ENCODE results near the gene PLEKHG1. TPM values are rescaled to one million over a fixed set of nuclear protein-coding genes. Genes with fewer than 3 reads are reported as not detected.

Gene PLEKHG1
- total RNA-seq, 1 experiment from 2014 or later: not detected

DNA sequence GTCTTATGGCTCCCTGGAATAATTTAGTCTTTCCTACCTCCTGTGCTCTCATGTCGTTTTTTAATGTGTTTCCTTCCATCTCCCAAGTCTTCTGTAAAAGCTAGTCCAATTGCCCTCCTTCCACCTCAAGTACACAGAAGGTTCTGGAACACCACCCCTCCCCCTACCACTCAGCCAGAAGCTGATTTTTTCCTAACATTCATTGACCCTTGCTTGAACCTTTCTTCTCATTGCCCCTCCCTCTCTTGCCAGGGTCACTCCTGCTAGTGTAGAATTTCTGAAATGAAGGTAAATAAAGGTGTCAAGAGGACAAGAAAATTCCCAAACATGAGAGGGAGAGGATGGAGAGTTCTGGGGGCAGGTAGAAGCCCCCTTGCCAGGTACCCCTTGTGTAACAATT, 38.6 kb downstream of the PLEKHG1 start:
- DNase-seq (ENCODE audit: low read depth): no peak

DNA sequence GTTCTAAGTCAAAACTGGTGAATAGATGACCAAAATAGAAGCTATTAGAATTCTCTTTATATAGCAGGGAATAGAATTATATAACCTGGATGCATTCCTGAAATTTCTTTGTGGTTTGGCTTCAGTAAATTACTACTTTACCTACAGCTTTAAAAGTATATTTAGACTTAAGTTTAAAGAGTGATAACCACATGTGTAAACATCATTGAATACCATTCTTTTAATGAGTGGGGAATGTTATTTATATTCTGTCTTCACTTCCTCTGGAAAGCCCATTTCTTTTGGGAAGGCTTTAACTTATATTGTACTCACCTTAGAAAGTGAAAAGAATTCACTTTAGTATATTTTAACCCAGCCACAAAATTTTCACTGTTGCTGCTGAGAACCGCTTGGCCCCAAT, 39.1 kb downstream of the PLEKHG1 start:
- DNase-seq (ENCODE audit: low read depth): no peak

DNA sequence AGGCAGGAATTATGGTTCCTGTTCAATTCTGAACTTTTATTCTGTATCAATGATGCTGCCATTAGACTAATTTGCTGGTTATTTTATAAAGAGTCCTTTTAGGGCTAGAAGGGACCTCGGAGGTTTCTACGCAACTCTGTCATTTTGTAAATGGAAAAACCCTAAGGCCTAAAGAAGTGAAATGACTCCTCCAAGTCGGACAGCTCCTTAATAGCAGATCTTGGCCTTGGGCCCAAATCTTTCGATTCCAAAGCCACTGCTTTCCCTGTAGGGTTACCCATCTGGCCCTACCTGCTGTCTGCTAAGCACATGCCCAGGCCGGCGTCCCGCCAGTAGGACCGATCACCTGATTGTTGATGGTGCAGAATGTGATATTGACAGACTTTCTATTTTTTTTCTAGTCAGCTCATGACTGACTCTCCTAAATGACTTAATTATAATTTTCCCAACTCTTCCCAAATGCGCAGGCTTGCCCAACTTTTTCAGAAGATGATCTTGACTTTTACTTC, 40.2 kb downstream of the PLEKHG1 start:
- no peak for DNase-seq (ENCODE audit: low read depth)

GRCh38 chr6:150640556-150641209, 41.0 kb downstream of the PLEKHG1 start:
- no peak for DNase-seq (ENCODE audit: low read depth)

DNA sequence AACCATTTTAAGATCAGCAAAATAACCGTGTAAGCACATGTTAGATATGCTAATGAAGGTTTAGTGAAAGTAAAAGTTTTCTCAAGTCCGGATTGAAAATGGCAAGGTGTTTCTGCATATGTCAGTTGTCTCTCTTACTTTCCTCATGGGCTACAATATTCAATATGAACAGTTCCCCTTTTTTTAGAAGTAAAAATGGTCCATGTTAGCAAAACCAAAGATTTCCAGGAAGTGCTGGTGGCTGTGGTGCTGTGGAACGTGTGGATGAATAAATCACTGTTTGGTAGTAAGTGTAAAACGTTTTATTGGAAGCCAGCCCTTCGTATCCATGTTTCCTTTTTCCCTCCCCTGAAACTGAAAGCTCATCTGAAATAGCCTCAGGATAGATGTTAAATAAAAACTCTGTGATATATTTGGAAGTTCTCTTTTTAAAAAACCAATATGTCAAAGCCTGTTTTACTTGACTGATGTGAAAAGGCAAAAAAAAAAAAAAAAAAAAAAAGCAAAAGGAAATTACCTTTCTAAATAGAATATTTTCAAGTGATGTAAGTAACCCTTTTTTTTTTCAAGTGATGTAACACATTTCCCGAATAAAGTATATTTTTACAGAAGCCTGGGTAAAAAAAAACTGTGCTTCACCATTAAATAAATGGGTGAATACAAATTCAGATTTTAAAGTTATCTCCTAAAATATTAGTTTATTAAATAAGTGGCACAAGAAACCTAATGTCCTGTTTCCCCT, 41.9 kb downstream of the PLEKHG1 start:
- DNase-seq (ENCODE audit: low read depth): no peak

- DNase-seq (ENCODE audit: low read depth): no peak
Measured at GRCh38 chr6:150646228-150646627, 46.5 kb downstream of the PLEKHG1 start.

DNA sequence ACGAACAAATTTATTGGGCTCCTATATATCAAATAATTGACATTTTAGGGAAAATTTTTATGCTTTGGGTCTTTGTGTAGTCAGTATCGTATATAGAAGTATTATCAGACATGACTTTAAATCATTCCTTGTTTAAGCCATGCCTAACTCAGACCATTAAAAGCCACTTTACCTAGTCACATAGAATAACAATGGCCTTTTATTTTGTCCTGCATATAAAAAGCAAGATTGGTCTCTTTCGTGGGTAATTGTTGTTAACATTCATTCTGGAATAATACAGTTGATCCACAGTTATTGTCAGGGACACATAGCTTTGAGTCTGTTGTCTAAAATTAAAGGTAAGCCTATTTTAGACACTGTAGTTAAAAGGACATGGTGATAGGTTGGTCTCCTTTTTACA, 47.4 kb downstream of the PLEKHG1 start:
- DNase-seq (ENCODE audit: low read depth): no peak

Other genes with a start within 250 kb of the PLEKHG1 start
- gene IYD, start 230.9 kb upstream of the PLEKHG1 start, total RNA-seq (2014; rRNA removed): under 0.01 TPM in 1 of 2 replicates, not detected in the other